HL-60 (cell line): ENCODE results near the gene KDM5C.

Source experiments
- CTCF ChIP-seq: IDR thresholded peaks from one replicate; pipeline ENCODE4 v1.5.1; 2011; ENCODE audit warnings: low read length, control low read depth, inconsistent platforms; ENCODE audit not compliant: insufficient read depth
- REST ChIP-seq: IDR thresholded peaks from 2 replicates; pipeline ENCODE4 v1.6.1; 2012; ENCODE audit warnings: low read depth; ENCODE audit not compliant: insufficient replicate concordance

- no peak for TF ChIP-seq CTCF
- no peak for TF ChIP-seq REST
Measured at GRCh38 chrX:53244610-53245009, 19.6 kb upstream of the KDM5C start.
